OCI-LY1 (cell line): ENCODE data around the gene IRF2BP2.

Experiments
- H2AFZ ChIP-seq: fragments of 200-600 bp; sonication (generic), shearing (Covaris generic); 2 replicates; pipeline ENCODE4 v1.6.0; 2014; ENCODE audit warnings: antibody characterized with exemption, mild to moderate bottlenecking, low read length
- H3F3A ChIP-seq: fragments of 200-600 bp; sonication (generic), shearing (Covaris generic); 2 replicates; pipeline ENCODE4 v1.6.0; 2014; ENCODE audit warnings: mild to moderate bottlenecking, antibody characterized with exemption, low read length, moderate library complexity; ENCODE audit not compliant: insufficient read depth
- H3K27ac ChIP-seq: fragments of 200-600 bp; sonication (generic); 2 replicates; pipeline ENCODE4 v1.5.1; 2014; ENCODE audit warnings: low read length, mixed run types, mild to moderate bottlenecking, low read depth; ENCODE audit not compliant: poor library complexity, severe bottlenecking
- H3K27me3 ChIP-seq: fragments of 200-600 bp; sonication (generic); 2 replicates; pipeline ENCODE4 v1.6.0; 2014; ENCODE audit warnings: antibody characterized with exemption, mild to moderate bottlenecking, low read length, moderate library complexity; ENCODE audit not compliant: insufficient read depth
- H3K36me3 ChIP-seq: fragments of 200-600 bp; sonication (generic); 2 replicates; pipeline ENCODE4 v1.6.1; 2014; ENCODE audit warnings: mild to moderate bottlenecking, antibody characterized with exemption, low read length, moderate library complexity, mixed read lengths; ENCODE audit not compliant: insufficient read depth
- H3K4me1 ChIP-seq: fragments of 200-600 bp; sonication (generic); 2 replicates; pipeline ENCODE4 v1.5.1; 2014; ENCODE audit warnings: mild to moderate bottlenecking, low read length, moderate library complexity; ENCODE audit not compliant: insufficient read depth, severe bottlenecking
- H3K4me2 ChIP-seq: fragments of 200-600 bp; sonication (generic), shearing (Covaris generic); 2 replicates; pipeline ENCODE4 v1.6.1; 2014; ENCODE audit warnings: low read length
- H3K4me3 ChIP-seq: fragments of 200-600 bp; sonication (generic); 2 replicates; pipeline ENCODE4 v1.5.1; 2014; ENCODE audit warnings: low read length, low read depth, mild to moderate bottlenecking, mixed read lengths; ENCODE audit not compliant: poor library complexity, severe bottlenecking
- H3K79me2 ChIP-seq: fragments of 200-600 bp; shearing (Covaris generic); 2 replicates; pipeline ENCODE4 v1.6.1; 2016; ENCODE audit warnings: mixed run types, low read length, mixed read lengths; ENCODE audit not compliant: insufficient read depth
- H3K9ac ChIP-seq: fragments of 200-600 bp; sonication (generic), shearing (Covaris generic); 2 replicates; pipeline ENCODE4 v1.6.1; 2014; ENCODE audit warnings: mild to moderate bottlenecking, low read length, mixed read lengths
- H3K9me2 ChIP-seq: fragments of 200-600 bp; sonication (generic), shearing (Covaris generic); 2 replicates; pipeline ENCODE4 v1.6.1; 2014; ENCODE audit warnings: low read depth, mild to moderate bottlenecking, low read length, mixed read lengths
- H3K9me3 ChIP-seq: fragments of 200-600 bp; shearing (Covaris generic); 2 replicates; pipeline ENCODE4 v1.6.1; 2014; ENCODE audit warnings: low read length, mixed read lengths
- H4K20me1 ChIP-seq: fragments of 200-600 bp; sonication (generic), shearing (Covaris generic); 2 replicates; pipeline ENCODE4 v1.6.0; 2016; ENCODE audit warnings: mild to moderate bottlenecking, low read length; ENCODE audit not compliant: insufficient read depth
- EZH2 ChIP-seq: fragments of 200-600 bp; sonication (generic), shearing (Covaris generic); IDR thresholded peaks from 2 replicates; pipeline ENCODE4 v1.8.0; 2017; ENCODE audit warnings: borderline replicate concordance, mixed run types, mild to moderate bottlenecking, antibody characterized with exemption, low read length, moderate library complexity, mixed read lengths
- TF ChIP-seq, protein P1 (sequence below): fragments of 200-600 bp; sonication (generic), shearing (Covaris generic); IDR thresholded peaks from 2 replicates; pipeline ENCODE4 v1.5.1; 2017; ENCODE audit warnings: mild to moderate bottlenecking, antibody characterized with exemption, low read length, moderate library complexity, mixed read lengths

The IRF2BP2 gene

GRCh38 chr1:234619794-234620247 lies 9.8 kb upstream of the IRF2BP2 start:
- Histone ChIP-seq H3K4me1 (peaks cover 42% of the 10 kb centered on the region), H3K79me2 (no peaks in the 10 kb centered on the region), H3K9ac (peak overlapping the region; percentile 23; the same call in 1 of the 2 replicates), H3K27ac (no peak overlapping the region), H3F3A (no peaks in the 10 kb centered on the region), H3K9me2 (no peaks in the 10 kb centered on the region), H4K20me1 (no peaks in the 10 kb centered on the region), H3K4me3 (no peak overlapping the region), H3K9me3 (no peaks in the 10 kb centered on the region), H3K36me3 (no peaks in the 10 kb centered on the region), H2AFZ (peak overlapping the region; percentile 75; the same call in 1 of the 2 replicates), H3K27me3 (no peaks in the 10 kb centered on the region), H3K4me2 (peak overlapping the region; percentile 42)
- TF ChIP-seq EZH2: no peak
- TF ChIP-seq, protein P1, sequence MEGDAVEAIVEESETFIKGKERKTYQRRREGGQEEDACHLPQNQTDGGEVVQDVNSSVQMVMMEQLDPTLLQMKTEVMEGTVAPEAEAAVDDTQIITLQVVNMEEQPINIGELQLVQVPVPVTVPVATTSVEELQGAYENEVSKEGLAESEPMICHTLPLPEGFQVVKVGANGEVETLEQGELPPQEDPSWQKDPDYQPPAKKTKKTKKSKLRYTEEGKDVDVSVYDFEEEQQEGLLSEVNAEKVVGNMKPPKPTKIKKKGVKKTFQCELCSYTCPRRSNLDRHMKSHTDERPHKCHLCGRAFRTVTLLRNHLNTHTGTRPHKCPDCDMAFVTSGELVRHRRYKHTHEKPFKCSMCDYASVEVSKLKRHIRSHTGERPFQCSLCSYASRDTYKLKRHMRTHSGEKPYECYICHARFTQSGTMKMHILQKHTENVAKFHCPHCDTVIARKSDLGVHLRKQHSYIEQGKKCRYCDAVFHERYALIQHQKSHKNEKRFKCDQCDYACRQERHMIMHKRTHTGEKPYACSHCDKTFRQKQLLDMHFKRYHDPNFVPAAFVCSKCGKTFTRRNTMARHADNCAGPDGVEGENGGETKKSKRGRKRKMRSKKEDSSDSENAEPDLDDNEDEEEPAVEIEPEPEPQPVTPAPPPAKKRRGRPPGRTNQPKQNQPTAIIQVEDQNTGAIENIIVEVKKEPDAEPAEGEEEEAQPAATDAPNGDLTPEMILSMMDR: no peak

DNA sequence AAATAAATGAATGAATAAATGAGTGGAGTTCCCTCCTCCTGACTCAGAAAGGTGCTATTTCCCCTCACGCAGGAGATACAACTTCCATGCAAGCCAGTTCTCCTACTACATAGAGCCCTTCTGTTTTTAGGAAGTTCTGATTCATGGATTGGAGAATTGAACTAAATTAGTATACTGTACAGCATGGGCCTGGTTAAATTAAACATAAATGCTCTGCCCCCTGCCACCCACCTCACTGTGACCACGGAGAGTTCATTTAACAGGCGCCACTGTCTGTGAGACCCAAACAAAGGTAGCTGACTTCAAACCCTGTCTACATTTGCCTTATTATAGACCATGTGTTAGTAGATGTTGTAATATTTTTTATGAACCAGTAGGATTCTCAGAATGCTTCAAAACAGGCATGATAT lies 9.1 kb upstream of the IRF2BP2 start:
- TF ChIP-seq, protein P1: no peak
- TF ChIP-seq EZH2: no peak
- H2AFZ ChIP-seq: no peak overlapping the region
- no peaks in the 10 kb centered on the region for H3K27me3 ChIP-seq
- no peaks in the 10 kb centered on the region for H3F3A ChIP-seq
- H4K20me1 ChIP-seq: no peaks in the 10 kb centered on the region
- no peak overlapping the region for H3K4me2 ChIP-seq
- H3K36me3 ChIP-seq: no peaks in the 10 kb centered on the region
- H3K9me2 ChIP-seq: no peaks in the 10 kb centered on the region
- no peak overlapping the region for H3K27ac ChIP-seq
- no peak overlapping the region for H3K4me3 ChIP-seq
- H3K9ac ChIP-seq: no peak overlapping the region
- no peaks in the 10 kb centered on the region for H3K9me3 ChIP-seq
- peaks cover 36% of the 10 kb centered on the region for H3K4me1 ChIP-seq
- no peaks in the 10 kb centered on the region for H3K79me2 ChIP-seq

- H3K36me3 ChIP-seq: no peaks in the 10 kb centered on the region
- no peaks in the 10 kb centered on the region for H4K20me1 ChIP-seq
- no peak overlapping the region for H3K27ac ChIP-seq
- no peaks in the 10 kb centered on the region for H3K9me3 ChIP-seq
- H3K4me2 ChIP-seq: no peak overlapping the region
- H3K27me3 ChIP-seq: no peaks in the 10 kb centered on the region
- no peaks in the 10 kb centered on the region for H3K9me2 ChIP-seq
- no peak overlapping the region for H3K9ac ChIP-seq
- no peak overlapping the region for H2AFZ ChIP-seq
- TF ChIP-seq EZH2: no peak
- TF ChIP-seq, protein P1: no peak
- no peak overlapping the region for H3K4me3 ChIP-seq
- no peaks in the 10 kb centered on the region for H3K79me2 ChIP-seq
- peaks cover 36% of the 10 kb centered on the region for H3K4me1 ChIP-seq
- H3F3A ChIP-seq: no peaks in the 10 kb centered on the region
Measured at GRCh38 chr1:234618737-234619049, 8.7 kb upstream of the IRF2BP2 start.
